NCI-H2029 treated with DMSO at 0.1 percent for 48 hours (cell line): ENCODE measurements around the gene MUC4.
"Not testable (repeated sequence)": the region's sequence is repeated elsewhere in the genome, so short reads cannot be mapped to it uniquely, and the experiment has no call there.

Source experiments
- DNase-seq: peaks from one replicate; lab custom pipeline; 2025; lab: John Stamatoyannopoulos, UW

Gene MUC4

DNA sequence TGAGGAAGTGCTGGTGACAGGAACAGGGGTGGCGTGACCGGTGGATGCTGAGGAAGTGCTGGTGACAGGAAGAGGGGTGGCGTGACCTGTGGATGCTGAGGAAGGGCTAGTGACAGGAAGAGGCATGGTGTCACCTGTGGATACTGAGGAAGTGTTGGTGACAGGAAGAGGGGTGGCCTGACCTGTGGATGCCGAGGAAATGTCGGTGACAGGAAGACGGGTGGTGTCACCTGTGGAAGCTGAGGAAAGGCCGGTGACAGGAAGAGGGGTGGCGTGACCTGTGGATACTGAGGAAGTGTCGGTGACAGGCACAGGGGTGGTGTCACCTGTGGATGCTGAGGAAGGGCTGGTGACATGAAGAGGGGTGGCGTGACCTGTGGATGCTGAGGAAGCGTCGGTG is 30.5 kb downstream of the MUC4 start:
- not testable (repeated sequence) for DNase-seq

- no peak for DNase-seq
Measured at GRCh38 chr3:195777975-195778374, 33.8 kb downstream of the MUC4 start.

DNA sequence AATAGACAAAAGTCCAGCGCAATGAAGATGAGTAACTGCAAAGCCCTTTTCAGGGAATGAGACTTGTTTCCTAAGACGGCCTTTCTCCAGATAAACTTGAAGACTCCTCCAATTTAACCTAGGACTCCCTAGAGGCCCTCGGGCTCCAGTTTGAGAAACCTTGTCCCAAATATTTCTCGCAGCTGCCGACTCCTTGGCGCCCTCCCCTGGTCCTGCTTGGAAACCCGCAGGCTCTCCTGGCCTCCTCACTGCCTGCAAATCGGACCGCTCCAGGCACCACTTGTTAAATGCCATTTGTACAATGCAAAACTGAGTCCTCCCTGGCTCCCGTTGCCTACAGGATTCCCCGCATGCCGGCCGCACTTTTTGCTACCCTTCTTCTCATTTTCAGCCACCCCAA is 36.8 kb downstream of the MUC4 start:
- DNase-seq: no peak

GRCh38 chr3:195773956-195774537 is 37.7 kb downstream of the MUC4 start:
- DNase-seq: no peak

DNA sequence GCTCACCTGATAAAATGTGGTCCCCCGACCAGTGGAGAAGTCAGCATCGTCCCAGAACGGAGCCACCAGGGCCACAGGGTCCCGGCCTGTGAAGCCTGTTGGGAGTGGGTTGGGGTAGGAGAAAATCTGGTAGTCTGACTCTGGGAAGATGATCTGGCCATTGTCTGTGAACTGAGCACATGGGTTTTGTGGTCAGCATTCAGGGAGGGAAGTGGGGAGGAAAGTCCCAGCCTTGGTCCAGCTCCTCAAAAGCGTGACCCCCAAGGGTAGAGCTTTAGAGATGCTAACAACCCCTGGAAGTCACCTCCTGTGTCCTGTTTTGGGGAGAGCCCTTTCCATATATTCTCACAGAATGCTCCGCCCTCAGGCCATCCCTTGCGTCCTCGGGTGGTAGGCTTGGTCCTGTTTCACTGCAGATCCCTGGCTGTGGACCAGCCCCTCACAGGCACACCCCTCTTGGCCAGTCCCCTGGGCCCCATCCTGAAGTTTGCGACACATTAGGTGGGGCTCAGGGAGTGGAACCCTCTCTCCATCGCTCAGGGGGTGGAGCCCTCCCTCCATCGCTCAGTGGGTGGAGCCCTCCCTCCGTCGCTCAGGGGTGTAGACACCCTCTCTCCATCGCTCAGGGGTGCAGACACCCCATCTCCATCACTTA is 40.0 kb downstream of the MUC4 start:
- DNase-seq: no peak

- not testable (repeated sequence) for DNase-seq
Measured at GRCh38 chr3:195770841-195771645, 40.7 kb downstream of the MUC4 start.

DNA sequence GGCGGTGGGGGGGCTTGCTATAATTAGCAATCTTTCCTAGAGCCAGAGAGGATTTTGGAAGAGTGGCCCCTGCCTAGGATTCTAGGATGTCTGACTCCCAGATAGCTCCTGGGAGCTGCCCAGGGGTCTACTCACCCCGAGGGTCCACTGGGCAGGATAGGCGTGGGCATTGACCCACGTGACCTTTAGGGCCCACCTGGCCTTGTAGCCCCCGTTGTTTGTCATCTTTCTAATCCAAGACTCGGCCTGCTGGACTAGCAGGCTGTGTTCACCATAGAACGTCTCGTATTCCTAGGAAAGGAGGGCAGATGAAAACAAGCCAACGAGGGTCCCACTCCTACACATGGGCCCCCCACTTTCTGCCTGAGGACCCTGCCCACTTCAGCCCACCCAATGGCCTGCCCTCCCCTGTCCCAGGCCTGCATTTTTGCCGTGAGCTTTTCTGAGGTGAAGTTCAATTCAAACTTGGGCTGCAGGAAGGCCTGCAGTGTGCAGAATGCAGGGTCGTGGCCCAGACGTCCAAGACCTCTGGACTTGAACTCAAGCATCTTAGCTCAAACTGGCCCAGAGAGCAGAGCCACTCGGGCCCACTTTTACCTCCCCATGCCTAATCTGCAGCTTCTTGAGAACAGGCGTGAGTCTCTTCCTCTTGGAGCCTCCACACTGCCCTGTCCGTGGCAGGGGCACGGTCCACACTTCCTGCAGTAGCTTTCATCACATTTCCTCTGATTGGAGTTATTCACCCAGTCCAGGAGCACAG is 41.5 kb downstream of the MUC4 start:
- DNase-seq: no peak

- DNase-seq: no peak
Measured at GRCh38 chr3:195769551-195769950, 42.2 kb downstream of the MUC4 start.

- no peak for DNase-seq
Measured at GRCh38 chr3:195768831-195769303, 42.9 kb downstream of the MUC4 start.

- no peak for DNase-seq
Measured at GRCh38 chr3:195768414-195768813, 43.3 kb downstream of the MUC4 start.

GRCh38 chr3:195767792-195768191 is 43.9 kb downstream of the MUC4 start:
- no peak for DNase-seq

- DNase-seq: no peak
Measured at GRCh38 chr3:195766671-195767070, 45.1 kb downstream of the MUC4 start.

GRCh38 chr3:195764961-195765706 is 46.6 kb downstream of the MUC4 start:
- DNase-seq: no peak

- no peak for DNase-seq
Measured at GRCh38 chr3:195763843-195764825, 47.6 kb downstream of the MUC4 start.

- no peak for DNase-seq
Measured at GRCh38 chr3:195763076-195763830, 48.5 kb downstream of the MUC4 start.

GRCh38 chr3:195762611-195763010 is 49.1 kb downstream of the MUC4 start:
- no peak for DNase-seq

DNA sequence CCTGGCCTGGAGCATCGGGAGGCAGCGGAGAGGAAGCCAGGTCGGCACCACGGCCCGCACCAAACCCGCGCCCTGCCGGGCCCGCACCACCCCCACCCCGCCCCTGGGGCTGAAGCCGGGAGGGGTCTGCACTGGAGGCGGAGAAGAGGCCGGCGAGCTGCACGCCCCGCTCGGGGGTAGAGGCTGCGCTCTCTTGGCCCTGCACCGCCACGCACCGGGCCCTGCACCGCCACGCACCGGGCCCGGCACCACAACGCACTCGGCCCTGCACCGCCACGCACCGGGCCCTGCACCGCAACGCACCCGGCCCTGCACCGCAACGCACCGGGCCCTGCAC is 49.5 kb downstream of the MUC4 start:
- no peak for DNase-seq

DNA sequence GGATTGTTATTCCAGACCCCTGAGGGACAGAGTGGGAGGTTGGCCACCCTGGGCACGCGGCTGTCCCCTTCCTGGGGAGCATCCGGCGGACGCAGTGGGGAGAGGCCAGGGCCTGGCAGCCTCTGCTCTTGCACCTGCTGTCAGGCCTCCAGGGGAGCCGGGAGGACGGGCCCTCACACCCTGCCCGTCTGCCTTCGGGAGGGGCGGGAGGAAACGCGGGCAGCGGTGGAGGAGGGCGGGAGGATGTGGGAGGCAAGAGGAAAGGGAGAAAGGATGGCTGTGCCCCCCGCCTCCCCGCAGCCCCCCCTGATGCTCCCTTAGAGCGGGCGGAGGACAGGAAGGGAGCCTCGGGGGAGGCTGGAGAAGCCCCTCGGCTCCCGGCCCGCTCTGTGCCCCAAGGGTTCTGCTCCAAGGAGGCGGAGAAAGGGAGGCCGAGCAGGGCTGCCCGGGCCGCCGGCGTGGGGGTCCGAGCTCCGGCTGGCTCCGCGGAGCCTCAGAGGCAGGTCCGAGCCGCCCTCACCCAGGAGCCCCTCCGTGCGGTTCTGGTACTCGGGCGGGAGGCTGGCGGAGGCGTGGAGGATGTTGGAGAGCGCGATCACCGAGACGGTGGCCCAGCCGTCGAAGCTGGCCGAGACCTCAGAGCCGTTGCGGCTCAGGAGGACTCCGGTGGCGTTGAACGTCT is 50.0 kb downstream of the MUC4 start:
- no peak for DNase-seq

DNA sequence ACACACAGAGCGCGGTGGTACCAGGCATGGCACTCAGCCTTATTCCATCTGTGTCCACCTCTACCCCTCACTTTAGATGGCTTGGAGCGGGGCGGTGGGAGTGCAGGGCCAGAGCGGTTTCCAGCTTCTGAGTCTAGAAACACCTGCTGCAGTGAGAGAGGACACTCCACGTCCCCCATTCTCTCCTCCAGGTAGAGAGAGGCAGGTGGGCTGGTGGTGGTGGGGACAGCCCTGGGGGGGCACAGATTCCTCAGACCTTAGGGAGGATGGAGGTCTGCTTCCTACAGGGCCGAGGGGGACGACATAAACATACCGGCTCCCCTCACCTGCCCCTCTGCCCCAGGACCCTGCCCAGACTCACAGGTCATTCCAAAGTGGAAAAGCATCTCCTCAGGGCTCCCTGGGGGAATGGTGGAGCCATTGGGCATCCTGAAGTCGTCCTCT is 50.6 kb downstream of the MUC4 start:
- no peak for DNase-seq
